Activated naive CD4-positive, alpha-beta T cell treated with anti-CD3 and anti-CD28 coated beads, Interleukin-2, amount 50 U/mL, for 16 hours (primary cell): Measurements from ENCODE around the gene SOX6.

ENCODE experiments used
- DNase-seq: peaks from one replicate; pipeline ENCODE4 v3.0.0-alpha.2; 2020

Gene SOX6

DNA sequence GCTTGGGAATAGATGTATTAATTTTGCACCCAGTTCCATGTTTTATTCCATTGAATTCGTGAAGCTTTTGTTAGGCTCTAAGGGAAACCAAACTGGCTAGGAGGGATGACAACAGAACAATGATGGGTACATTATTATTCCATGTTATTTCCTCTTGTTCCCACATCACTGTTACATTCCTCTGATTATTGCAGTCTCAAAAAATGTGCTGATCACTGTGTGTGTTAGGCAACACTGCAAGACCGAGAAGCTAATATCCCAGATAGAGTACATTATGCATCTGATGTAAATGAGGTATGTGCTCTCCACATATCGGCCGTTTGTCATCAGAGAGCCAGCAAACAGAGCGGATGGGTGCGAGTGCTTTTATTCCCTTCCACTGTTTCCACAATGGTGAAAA lies 327.9 kb downstream of the SOX6 start:
- DNase-seq = no peak

- DNase-seq = no peak
Measured at GRCh38 chr11:16027621-16028020, 328.7 kb downstream of the SOX6 start.

DNA sequence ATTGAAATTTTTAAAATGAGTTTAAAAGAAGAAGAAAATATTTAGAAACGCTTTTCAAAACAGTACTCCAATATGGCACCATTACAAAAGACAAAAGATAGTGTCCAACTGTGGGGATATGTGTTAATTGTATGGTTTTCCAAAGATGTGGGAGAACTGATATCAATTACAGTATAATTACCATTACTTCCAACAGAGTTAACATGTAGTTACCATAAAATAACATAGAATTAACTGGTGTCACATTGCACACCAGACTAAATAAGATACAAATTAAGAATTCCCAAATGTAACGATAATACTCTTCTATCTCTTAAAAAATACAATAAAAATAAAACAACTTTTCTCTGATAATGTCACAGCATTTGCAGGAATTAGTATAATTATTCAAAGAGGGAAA lies 329.5 kb downstream of the SOX6 start:
- DNase-seq = no peak

GRCh38 chr11:16018931-16019330 lies 337.4 kb downstream of the SOX6 start:
- no peak for DNase-seq

- no peak for DNase-seq
Measured at GRCh38 chr11:16016468-16016829, 339.9 kb downstream of the SOX6 start.

- DNase-seq = no peak
Measured at GRCh38 chr11:16015741-16016467, 340.4 kb downstream of the SOX6 start.

- no peak for DNase-seq
Measured at GRCh38 chr11:16013649-16014275, 342.6 kb downstream of the SOX6 start.

- DNase-seq = no peak
Measured at GRCh38 chr11:16013242-16013641, 343.1 kb downstream of the SOX6 start.

GRCh38 chr11:16012125-16012751 lies 344.1 kb downstream of the SOX6 start:
- DNase-seq = no peak

GRCh38 chr11:16011396-16011795 lies 344.9 kb downstream of the SOX6 start:
- no peak for DNase-seq

DNA sequence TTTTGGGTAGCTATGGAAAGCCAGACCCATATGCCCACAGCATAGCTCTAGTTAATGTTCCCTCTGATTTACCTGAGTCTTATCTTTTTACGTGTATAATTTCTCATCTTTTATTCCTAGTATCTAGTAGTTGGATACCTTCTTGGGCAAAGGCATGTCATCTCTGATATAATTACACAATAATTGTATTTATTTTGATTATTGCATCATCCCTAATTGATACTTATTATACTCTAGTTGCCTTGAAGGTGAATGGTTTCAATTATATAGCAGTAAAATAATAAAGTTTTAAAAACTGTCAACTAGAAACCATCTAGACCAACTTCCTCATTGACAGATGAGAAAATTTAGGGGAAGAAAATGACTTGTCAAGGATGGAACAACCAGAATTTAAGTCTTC lies 347.3 kb downstream of the SOX6 start:
- no peak for DNase-seq

DNA sequence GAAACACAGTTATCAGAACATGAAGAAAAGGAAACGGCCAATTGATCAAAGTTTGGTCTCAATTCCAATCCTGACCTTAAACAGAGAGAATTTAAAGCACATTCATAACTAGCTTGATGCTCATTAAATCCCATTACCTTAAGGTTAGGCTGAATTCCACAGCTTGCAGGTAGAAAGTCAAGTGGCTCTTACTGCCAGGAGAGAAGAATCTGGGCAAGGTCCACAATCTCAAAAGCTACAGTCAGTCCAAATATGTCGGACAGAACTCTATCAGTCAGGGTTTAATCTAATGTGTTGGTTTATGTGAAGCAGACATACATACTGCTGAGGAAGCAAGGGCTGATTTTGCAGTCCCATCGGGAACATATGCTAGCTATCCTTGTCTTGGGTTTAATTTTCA lies 348.8 kb downstream of the SOX6 start:
- no peak for DNase-seq

DNA sequence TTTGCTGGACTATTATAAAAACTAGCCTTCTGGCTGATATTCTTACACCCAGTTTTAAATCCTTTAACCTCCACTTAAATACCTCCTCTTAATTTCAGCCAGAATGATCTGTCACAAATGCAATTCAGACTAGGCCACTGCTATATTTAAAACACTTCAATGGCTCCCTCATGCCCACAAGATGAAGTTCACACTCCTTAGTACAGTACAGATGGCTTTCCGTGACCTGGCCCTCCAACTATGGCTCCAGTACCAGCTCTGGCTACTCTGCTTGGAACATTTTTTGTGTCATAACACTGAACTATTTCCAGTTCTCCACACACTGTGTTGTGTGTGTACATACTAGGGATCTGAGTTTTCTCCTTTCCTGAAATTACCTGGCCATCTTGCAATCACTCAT lies 353.4 kb downstream of the SOX6 start:
- DNase-seq = no peak

DNA sequence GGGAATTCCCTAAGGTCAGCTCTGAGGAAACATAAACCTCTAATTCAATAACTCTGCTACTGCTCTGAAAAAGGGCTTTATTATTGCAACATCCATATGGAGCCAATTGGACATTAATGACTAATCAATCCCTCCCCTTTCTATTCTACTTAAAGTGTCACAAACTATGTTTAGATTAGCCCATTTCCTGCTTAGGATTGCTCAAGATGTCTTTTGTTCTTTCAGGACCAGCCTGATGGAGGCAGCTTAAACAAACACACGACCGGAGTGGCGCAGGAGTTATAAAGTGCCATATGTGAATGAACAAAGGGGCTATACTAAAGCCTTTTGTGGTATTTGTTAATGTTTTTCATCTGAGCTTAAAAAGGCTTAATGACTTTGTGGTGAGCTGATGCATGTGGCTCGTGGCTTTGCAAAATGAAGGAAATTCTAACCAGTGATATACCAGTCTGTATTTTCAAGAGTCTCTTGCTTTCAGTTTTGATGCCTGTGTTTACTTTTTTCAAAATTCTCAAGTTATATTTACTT lies 354.4 kb downstream of the SOX6 start:
- no peak for DNase-seq

GRCh38 chr11:16001044-16001568 lies 355.2 kb downstream of the SOX6 start:
- no peak for DNase-seq

- DNase-seq = no peak
Measured at GRCh38 chr11:16000065-16000464, 356.3 kb downstream of the SOX6 start.

- no peak for DNase-seq
Measured at GRCh38 chr11:15993345-15993744, 363.0 kb downstream of the SOX6 start.

DNA sequence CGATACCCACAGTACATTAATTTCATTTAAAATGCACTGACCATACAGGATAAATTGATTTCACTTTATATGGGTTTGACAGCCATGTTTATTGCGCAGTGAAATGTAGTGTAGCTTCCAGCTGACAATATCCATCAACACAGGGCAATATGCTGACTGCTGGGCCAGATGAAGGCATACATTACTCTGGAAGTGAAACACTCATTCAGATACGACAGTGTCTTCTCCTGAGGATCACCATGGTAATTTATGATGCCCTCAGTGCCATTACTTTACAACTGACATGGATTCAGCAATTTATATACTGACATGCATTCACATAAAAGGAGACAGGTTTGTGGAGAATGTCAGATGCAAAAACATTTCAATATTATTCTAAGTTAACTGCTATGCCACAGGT lies 365.1 kb downstream of the SOX6 start:
- no peak for DNase-seq

DNA sequence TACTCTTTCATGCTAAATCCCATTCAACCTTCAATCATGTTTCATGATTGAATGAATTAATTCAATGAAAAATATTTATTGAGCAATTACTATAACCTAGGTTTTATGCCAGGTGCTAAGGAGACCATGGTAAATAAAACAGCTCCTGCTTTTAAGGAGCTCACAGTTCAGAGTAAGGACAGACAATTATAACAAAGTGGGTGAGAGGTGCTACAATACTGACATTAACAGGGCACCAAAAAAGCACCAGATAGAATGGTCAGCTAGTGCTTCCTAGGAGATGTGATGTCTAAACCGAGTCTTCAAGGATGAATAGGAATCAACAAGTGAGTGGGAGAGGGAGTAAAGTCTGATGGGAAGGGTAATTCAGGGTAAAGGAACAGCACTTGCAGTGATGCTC lies 366.7 kb downstream of the SOX6 start:
- DNase-seq = no peak

GRCh38 chr11:15988693-15989231 lies 367.6 kb downstream of the SOX6 start:
- no peak for DNase-seq

DNA sequence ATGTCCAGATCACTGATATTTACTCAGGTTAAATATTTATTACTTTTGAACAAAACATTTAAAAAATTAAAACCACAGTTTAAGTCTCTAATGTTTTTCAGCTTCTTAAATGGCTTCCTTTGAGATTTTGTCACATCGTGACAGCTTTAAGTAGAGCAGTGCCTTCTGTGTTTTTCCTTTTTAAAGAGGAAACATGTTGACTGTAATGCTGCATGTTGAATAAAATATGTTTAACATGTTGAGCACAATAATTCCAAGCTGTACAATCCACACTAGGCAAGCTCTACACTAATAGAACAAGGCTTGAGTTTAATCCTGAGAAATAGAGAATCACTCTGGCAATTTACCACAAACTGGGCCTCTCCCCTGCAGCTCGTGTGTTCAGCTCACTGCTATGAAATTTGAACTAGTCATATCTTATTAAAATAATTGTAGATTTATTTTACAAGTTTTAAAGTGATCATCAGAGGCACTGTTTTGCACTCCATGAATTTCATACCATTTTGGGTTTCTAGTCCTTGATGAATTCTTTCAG lies 368.3 kb downstream of the SOX6 start:
- DNase-seq = no peak

DNA sequence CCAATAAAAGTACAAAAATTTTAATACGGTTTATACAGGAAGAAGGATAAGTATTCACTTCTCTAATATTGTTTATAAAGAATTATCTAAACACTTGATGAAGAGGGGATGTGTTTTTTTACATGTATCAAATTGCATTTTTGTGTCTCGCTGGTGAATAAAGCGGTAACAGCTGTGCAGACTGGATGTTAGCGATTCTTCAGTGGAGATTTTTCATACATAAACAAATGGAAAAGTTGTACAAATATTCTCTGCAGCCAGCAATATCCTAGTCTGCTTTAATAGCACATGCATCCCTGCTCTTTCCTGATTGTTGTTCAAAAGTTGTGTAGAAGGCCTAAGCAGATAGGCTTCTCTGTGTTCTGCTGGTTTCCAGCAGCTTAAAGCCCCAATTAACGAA lies 369.3 kb downstream of the SOX6 start:
- DNase-seq = no peak

DNA sequence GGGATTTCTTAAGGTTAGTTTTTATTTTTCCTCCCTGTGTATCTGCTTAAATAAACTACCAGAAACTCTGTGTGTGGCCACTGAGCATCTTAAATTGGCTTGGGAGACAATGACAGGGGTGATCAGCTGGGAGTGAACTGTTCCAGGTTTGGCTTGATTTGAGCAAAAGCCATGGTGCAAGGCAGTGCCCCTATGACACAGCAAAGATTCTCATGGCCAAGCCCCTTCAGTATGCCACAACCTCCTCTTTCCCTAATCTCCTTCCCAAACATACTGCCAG lies 370.5 kb downstream of the SOX6 start:
- no peak for DNase-seq
